Measurements from ENCODE around the gene ATP13A2.
"Not testable (repeated sequence)": the region's sequence is repeated elsewhere in the genome, so short reads cannot be mapped to it uniquely, and the experiment has no call there.

ATP13A2 gene

GRCh38 chr1:16961297-16962133, 50.2 kb downstream of the ATP13A2 start:
- FAIRE-seq: no peak
- no peak for TF ChIP-seq POLR2A (IDR thresholded peaks at IDR 0.05; ENCODE audit: low read depth, low read length)
- no peak for DNase-seq (ENCODE audit: insufficient read length, low spot score)

GRCh38 chr1:16960560-16961296, 51.0 kb downstream of the ATP13A2 start:
- TF ChIP-seq POLR2A (IDR thresholded peaks at IDR 0.05; ENCODE audit: low read depth, low read length): no peak
- DNase-seq (ENCODE audit: insufficient read length, low spot score): no peak
- FAIRE-seq: no peak

GRCh38 chr1:16958475-16958874, 53.3 kb downstream of the ATP13A2 start:
- FAIRE-seq: no peak

GRCh38 chr1:16957731-16958130, 54.0 kb downstream of the ATP13A2 start:
- TF ChIP-seq POLR2A (IDR thresholded peaks at IDR 0.05; ENCODE audit: low read depth, low read length): no peak
- FAIRE-seq: no peak
- DNase-seq (ENCODE audit: insufficient read length, low spot score): no peak

More at GRCh38 chr1:16958475-16958874, 53.3 kb downstream of the ATP13A2 start:
- TF ChIP-seq POLR2A (IDR thresholded peaks at IDR 0.05; ENCODE audit: low read depth, low read length): no peak
- DNase-seq (ENCODE audit: insufficient read length, low spot score): no peak

GRCh38 chr1:16956775-16957174, 55.0 kb downstream of the ATP13A2 start:
- FAIRE-seq: no peak
- DNase-seq (ENCODE audit: insufficient read length, low spot score): no peak
- TF ChIP-seq POLR2A (IDR thresholded peaks at IDR 0.05; ENCODE audit: low read depth, low read length): no peak

GRCh38 chr1:16955186-16955585, 56.5 kb downstream of the ATP13A2 start:
- TF ChIP-seq POLR2A (IDR thresholded peaks at IDR 0.05; ENCODE audit: low read depth, low read length): no peak
- no peak for FAIRE-seq
- no peak for DNase-seq (ENCODE audit: insufficient read length, low spot score)

- FAIRE-seq (no peak), DNase-seq (ENCODE audit: insufficient read length, low spot score) (no peak)
- no peak for TF ChIP-seq POLR2A (IDR thresholded peaks at IDR 0.05; ENCODE audit: low read depth, low read length)
These were observed 57.1 kb downstream of the ATP13A2 start for GRCh38 chr1:16954579-16954978.

- not testable (repeated sequence) for FAIRE-seq
These were observed 59.4 kb downstream of the ATP13A2 start for GRCh38 chr1:16952376-16952775.

GRCh38 chr1:16949026-16949425, 62.7 kb downstream of the ATP13A2 start:
- FAIRE-seq: peak; percentile 53
- not testable (repeated sequence) for DNase-seq (ENCODE audit: insufficient read length, low spot score)

More at GRCh38 chr1:16952376-16952775, 59.4 kb downstream of the ATP13A2 start:
- not testable (repeated sequence) for DNase-seq (ENCODE audit: insufficient read length, low spot score)

GRCh38 chr1:16948282-16948891, 63.3 kb downstream of the ATP13A2 start:
- not testable (repeated sequence) for DNase-seq (ENCODE audit: insufficient read length, low spot score); FAIRE-seq

- TF ChIP-seq POLR2A (IDR thresholded peaks at IDR 0.05; ENCODE audit: low read depth, low read length): no peak
- FAIRE-seq: no peak
These were observed 65.1 kb downstream of the ATP13A2 start for GRCh38 chr1:16946646-16947045.

GRCh38 chr1:16946185-16946584, 65.5 kb downstream of the ATP13A2 start:
- not testable (repeated sequence) for DNase-seq (ENCODE audit: insufficient read length, low spot score); FAIRE-seq

More at GRCh38 chr1:16946646-16947045, 65.1 kb downstream of the ATP13A2 start:
- DNase-seq (ENCODE audit: insufficient read length, low spot score): no peak

GRCh38 chr1:16945512-16945911, 66.2 kb downstream of the ATP13A2 start:
- DNase-seq (ENCODE audit: insufficient read length, low spot score); FAIRE-seq: not testable (repeated sequence)

GRCh38 chr1:16944038-16944437, 67.7 kb downstream of the ATP13A2 start:
- TF ChIP-seq POLR2A (IDR thresholded peaks at IDR 0.05; ENCODE audit: low read depth, low read length): no peak
- FAIRE-seq: no peak
- no peak for DNase-seq (ENCODE audit: insufficient read length, low spot score)

GRCh38 chr1:16939386-16940180, 72.1 kb downstream of the ATP13A2 start:
- not testable (repeated sequence) for DNase-seq (ENCODE audit: insufficient read length, low spot score); FAIRE-seq
